DMS53 treated with DMSO at 0.1 percent for 48 hours (cell line): ENCODE data around the gene PLEKHO2.
A peak's percentile ranks its signal among the peaks of the same experiment; 100 is the strongest.

ENCODE experiments used
- DNase-seq: peaks from one replicate; lab custom pipeline; 2025; ENCODE audit not compliant: unreplicated experiment; lab: John Stamatoyannopoulos, UW

Gene PLEKHO2

DNA sequence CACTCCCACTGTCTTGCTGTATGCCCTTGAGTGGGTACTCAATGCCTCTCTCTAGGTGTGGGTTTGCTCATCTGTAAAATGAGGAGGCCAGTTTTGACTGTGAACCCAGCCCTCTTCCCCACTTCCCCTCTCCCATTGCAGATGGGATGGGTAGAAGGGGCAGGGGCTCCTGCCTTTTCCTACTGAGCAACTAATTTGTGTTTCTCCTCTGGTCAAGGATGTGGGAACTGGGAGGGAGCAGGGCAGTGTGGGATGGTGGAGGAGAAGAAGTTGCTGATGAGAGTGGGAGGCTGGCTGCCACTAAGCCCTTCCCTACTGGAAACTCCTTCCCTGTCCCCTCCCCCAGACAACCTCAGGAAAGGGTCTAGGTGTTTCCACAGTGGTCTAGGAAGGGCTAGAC lies 49.8 kb downstream of the PLEKHO2 start:
- no peak for DNase-seq

- no peak for DNase-seq
These were observed 51.2 kb downstream of the PLEKHO2 start for GRCh38 chr15:64892847-64893403.

DNA sequence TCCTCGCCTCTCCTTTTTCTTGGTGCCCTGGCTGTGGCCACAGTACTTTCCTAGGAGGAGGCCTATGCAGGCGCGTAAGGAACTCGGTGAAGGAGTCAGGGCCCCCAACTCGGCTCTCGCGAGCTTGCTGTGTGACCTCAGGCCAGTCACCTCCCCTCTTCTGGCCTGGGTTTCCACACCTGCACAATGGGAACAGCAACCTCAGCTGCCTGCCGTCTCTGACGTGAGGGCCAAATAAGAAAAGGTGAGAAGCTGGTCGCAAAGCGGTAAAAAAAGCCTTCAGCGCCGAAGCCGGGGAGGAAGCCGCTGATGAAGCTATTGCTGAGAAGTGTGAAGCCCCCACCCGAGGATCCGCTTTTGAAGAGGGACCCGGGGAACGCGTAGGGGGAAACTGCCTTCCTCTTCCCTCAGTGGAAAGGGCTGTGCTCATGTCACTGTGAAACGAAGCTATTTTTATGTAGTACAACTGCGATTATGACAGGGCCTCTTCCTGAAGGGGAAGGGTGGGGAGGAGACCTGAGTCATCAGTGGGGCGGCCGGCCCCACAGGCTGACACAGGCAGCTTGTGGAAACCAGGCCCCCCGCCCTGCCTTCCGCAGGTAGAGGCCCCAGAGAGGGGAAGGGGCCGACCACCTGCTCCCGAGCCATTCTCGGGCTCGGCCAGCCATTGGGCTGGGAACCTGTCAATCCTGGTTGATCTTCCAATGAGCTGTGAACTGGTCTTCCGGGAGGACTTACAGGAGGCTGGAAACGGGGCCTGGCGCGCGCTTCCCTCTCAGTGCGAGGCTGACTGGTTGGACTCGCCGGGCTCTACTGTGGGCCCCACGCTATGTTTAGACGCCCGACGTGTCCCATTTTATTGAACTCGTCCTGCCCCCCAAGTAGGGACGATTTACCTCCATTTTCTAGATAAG lies 52.0 kb downstream of the PLEKHO2 start:
- DNase-seq, result peak; percentile 60

- DNase-seq, result no peak
These were observed 52.8 kb downstream of the PLEKHO2 start for GRCh38 chr15:64894395-64895056.

DNA sequence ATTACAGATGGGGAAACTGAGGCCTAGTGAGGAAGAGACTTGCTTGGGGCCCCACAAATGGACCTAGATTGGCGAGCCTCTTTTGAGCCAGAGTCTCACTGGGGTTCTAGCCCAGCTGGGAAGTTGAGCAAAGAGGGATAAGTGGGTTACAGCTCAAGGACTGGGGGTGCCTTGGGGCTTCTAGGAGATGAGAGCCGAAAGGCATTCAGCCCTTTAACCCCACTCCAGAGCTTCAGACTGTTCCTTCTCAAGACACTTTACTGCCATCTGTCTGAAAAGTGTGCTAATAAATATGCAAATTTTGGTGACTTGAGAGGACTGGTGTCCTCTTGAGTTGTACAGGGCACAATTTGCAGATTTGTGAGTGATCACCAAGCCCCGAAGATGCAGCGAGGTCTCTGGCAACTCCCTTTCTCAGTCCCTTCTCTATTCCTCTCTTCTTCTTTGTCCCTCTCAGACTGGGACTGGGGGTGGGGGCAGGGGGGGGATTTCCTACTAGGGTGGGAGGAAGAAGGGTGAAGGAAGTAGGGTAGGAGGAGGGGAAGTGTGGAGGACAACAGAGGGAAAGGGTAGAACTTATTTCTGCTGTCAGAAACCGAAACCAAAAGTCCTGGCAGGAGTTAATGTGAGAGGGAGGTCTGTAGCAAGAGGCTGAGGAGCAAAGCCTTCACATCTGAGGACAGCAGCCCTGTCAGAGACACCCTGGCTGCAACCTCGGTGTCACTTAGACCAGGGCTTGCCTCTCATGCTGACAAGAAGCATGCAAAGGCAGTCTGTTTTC lies 53.8 kb downstream of the PLEKHO2 start:
- no peak for DNase-seq

GRCh38 chr15:64896371-64897069 lies 54.8 kb downstream of the PLEKHO2 start:
- DNase-seq, result no peak

DNA sequence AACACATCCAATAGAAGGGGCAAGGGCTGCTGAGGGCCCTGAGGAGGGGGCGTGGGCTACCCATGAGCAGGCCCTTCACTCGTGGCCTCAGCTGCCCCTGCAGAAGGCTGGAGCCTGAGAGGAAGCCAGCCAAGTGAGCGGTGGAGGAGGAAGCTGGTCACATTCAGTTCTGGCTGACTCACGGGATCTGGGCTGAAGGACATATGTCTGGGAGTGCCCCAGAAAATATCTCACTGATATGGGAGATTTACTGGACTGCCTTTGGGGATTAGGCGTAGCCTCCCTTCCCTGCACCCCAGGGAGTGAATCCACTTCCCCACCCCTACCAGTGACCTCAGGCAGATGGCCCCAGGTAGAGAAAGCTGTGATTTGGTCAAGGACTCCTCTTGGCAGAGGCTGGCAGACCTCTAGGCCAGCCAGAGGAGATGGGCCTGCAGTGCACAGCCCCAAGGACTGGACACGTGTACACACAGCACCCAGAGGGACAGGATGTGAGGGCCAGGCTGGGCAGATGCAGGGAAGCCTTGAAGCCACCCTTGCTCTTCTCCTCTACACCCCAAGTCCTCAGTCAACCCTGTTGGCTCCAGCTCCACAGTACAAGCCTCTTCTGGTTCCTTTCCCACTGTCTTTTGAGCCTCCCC lies 55.8 kb downstream of the PLEKHO2 start:
- DNase-seq, result no peak

- no peak for DNase-seq
These were observed 56.7 kb downstream of the PLEKHO2 start for GRCh38 chr15:64898406-64898805.

GRCh38 chr15:64901141-64901540 lies 59.4 kb downstream of the PLEKHO2 start:
- DNase-seq, result no peak

DNA sequence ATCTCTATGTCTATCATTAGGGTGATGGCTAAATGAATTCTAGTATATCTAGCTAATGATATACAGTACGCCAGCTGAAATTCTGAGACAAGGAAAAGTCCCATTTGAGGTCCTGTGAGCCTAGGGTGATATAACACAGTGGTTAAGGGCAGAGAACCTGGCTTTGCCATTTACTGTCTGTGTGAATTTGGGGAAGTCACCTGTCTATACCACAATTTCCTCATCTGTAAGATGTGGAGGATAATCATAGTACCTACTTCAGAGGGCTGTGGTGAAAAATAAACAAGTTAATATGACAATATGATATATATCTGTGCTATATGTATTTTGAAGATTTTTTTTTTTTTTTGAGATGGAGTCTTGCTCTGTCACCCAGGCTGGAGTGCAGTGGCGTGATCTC lies 60.2 kb downstream of the PLEKHO2 start:
- no peak for DNase-seq

DNA sequence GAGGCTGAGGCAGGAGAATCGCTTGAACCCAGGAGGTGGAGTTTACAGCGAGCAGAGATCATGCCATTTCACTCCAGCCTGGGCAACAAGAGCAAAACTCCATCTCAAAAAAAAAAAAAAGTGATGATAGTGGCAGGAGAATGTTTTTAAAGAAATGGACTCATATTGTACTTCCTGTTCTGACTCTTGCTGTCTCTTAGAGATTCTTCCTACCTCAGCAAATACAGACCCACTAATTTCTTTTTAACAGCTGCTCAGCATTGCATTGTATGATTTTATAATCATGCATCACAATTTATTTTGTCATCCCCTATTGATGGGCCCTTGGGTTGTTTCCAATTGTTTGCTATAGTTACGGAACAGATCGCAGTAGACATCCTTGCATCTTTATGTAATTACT lies 61.1 kb downstream of the PLEKHO2 start:
- no peak for DNase-seq

DNA sequence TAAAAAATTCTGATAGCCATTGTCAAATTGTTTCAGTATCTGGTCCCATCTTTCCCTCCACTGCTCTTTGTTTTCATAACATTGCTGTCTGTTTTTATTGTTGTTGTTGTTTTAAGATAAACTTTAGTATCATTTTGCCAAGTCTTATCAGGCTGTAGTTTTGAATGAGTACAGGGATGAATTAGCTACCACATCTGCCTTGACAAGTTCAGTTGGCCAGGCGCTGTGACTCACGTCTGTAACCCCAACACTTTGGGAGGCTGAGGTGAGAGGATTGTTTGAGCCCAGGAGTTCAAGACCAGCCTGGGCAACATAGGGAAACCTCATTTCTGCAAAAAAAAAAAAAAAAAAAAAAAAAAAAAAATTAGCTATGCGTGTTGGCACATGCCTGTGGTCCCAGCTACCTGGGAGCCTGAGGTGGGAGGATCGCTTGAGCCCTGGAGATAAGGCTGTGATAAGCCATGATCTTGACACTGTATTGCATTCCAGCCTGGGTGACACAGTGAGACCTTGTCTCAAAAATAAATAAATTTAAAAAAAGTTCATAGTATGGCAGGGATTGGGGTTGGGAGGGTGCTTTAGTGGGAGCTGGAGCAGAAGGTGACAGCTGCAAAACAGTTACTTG lies 61.7 kb downstream of the PLEKHO2 start:
- DNase-seq, result no peak

- DNase-seq, result no peak
These were observed 62.5 kb downstream of the PLEKHO2 start for GRCh38 chr15:64904189-64904588.

GRCh38 chr15:64905119-64905831 lies 63.6 kb downstream of the PLEKHO2 start:
- DNase-seq, result peak; percentile 26

DNA sequence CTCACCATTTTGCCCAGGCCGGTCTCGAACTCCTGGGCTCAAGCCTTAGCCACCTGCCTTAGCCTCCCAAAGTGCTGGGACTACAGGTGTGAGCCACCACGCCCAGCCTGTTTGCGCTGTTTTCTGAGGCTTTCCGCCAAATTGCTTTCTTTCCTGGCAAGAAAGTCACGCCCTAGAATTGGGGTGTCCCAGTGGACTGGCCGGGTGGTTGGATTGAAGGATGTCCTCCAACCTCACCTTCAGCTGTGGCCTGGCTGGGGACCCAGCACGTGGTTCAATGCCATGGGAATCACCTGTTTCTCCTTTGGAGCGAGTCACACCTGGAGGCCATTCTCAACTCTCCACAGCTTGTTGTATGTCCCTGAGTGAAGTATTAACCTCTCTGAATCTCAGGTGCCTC lies 64.2 kb downstream of the PLEKHO2 start:
- DNase-seq, result no peak

DNA sequence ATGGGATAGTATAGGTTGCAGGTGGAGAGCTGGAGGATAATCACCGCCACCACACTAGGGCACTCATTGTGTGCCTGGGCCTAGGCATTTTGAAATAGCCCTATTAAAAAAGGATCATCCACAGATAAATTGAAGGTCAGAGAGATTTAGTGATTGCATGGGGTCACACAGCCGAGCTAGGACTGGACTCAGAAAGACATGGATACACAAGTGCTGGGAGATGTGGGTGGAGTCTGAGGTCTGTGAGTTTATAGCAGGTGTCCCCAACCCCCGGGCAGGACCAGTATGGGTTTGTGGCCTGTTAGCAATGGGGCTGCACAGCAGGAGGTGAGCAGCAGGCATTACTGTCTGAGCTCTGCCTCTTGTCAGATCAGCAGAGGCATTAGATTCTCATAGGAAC lies 64.7 kb downstream of the PLEKHO2 start:
- DNase-seq, result no peak

DNA sequence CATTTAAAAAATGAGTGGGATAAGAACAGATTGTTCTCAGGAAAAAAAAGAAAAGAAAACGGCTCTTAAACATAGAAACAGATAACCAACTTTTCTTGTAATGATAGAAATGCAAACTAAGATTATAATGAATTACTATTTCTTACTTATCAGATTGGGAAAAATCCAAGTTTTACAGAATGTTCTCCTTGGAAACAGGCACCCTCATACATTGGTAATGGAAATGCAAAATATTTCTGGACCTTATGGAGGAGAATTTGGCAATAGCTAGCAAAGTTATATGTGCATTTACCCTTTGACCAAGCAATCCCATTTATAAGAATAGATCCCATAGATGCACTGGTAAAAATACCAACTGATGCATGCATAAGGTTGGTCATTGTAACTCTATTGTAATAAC lies 66.3 kb downstream of the PLEKHO2 start:
- no peak for DNase-seq

GRCh38 chr15:64909546-64909945 lies 67.8 kb downstream of the PLEKHO2 start:
- DNase-seq, result no peak
